Fibroblast of lung (primary cell): ENCODE data around the gene CCDC141. TPM values are rescaled to one million over a fixed set of nuclear protein-coding genes. Genes with fewer than 3 reads are reported as not detected.

Source experiments
- DNase-seq, 2 donors: peaks; one replicate each; pipeline versions ENCODE4 v3.0.0 to v3.0.0-alpha.2; 2010; ENCODE audit warnings: low read depth in 2 of 2
- H2AFZ ChIP-seq: 2 replicates; pipeline ENCODE4 v1.5.1; 2012; ENCODE audit warnings: low read length, control low read depth, inconsistent platforms
- H3K27ac ChIP-seq: 2 replicates; pipeline ENCODE4 v1.5.1; 2011; ENCODE audit warnings: low read length, control low read depth; ENCODE audit not compliant: insufficient read depth
- H3K27me3 ChIP-seq: 2 replicates; pipeline ENCODE4 v1.5.1; 2011; ENCODE audit warnings: mild to moderate bottlenecking, low read length; ENCODE audit not compliant: control insufficient read depth, insufficient read depth
- H3K36me3 ChIP-seq: 2 replicates; pipeline ENCODE4 v1.5.1; 2011; ENCODE audit warnings: low read length; ENCODE audit not compliant: control insufficient read depth, insufficient read depth
- H3K4me1 ChIP-seq: 2 replicates; pipeline ENCODE4 v1.5.1; 2011; ENCODE audit warnings: low read length; ENCODE audit not compliant: control insufficient read depth, insufficient read depth; ENCODE audit errors: extremely low read depth
- H3K4me2 ChIP-seq: 2 replicates; pipeline ENCODE4 v1.5.1; 2011; ENCODE audit warnings: low read length, control low read depth; ENCODE audit not compliant: insufficient read depth; ENCODE audit errors: extremely low read depth
- H3K4me3 ChIP-seq, 4 experiments: fragments of 200-600 bp in 1 of 4; sonication (generic) in 1 of 4; replicated peaks in 1 of 4; 2 replicates each; pipeline ENCODE4 v1.5.1; 2011 to 2016; ENCODE audit warnings: low read length in 4 of 4, low read depth in 3 of 4, mild to moderate bottlenecking in 3 of 4, control low read depth in 2 of 4, inconsistent platforms in 1 of 4, mixed read lengths in 1 of 4; ENCODE audit not compliant: insufficient read depth in 1 of 4; ENCODE audit errors: control extremely low read depth in 1 of 4
- H3K79me2 ChIP-seq: 2 replicates; pipeline ENCODE4 v1.5.1; 2012; ENCODE audit warnings: mild to moderate bottlenecking, low read length, inconsistent platforms; ENCODE audit not compliant: control insufficient read depth, insufficient read depth
- H3K9ac ChIP-seq: 2 replicates; pipeline ENCODE4 v1.5.1; 2011; ENCODE audit warnings: mild to moderate bottlenecking, low read length, control low read depth; ENCODE audit not compliant: insufficient read depth
- H3K9me3 ChIP-seq: 2 replicates; pipeline ENCODE4 v1.5.1; 2012; ENCODE audit warnings: low read depth, low read length; ENCODE audit not compliant: control insufficient read depth, insufficient read depth
- H4K20me1 ChIP-seq: 2 replicates; pipeline ENCODE4 v1.5.1; 2011; ENCODE audit warnings: low read length; ENCODE audit not compliant: control insufficient read depth, insufficient read depth; ENCODE audit errors: extremely low read depth
- CTCF ChIP-seq, 2 donors: IDR thresholded peaks in 1 of 2; conservative IDR thresholded peaks in 1 of 2; 1 replicate in 1 of 2; 2 replicates in 1 of 2; pipeline ENCODE4 v1.5.1; 2011 to 2012; ENCODE audit warnings: low read length in 2 of 2, control low read depth in 1 of 2, inconsistent platforms in 1 of 2, low read depth in 1 of 2, mild to moderate bottlenecking in 1 of 2
- EZH2 ChIP-seq: IDR thresholded peaks from 2 replicates; pipeline ENCODE4 v1.5.1; 2012; ENCODE audit warnings: low read length, control low read depth, mild to moderate bottlenecking; ENCODE audit errors: missing control alignments
- polyA plus RNA-seq, 2 donors: library from polyadenylated mRNA; depleted of rRNA in 1 of 2; stranded (reverse) in 1 of 2; unstranded in 1 of 2; fragments of >200 nt; gene quantifications; 2 replicates each; pipeline ENCODE4 v1.2.1, GENCODE V29; 2011 to 2012; ENCODE audit warnings: missing spikeins in 1 of 2
- total RNA-seq: library from RNA; depleted of rRNA; stranded (reverse); fragments of >200 nt; gene quantifications from 2 replicates; pipeline ENCODE4 v1.2.1, GENCODE V29; 2014

The CCDC141 gene
- total and polyA plus RNA-seq, 2 donors (not counting 1 experiment from before 2014, with no cell fraction given), result 0.03 to 0.17 TPM

- Histone ChIP-seq H4K20me1 (no peaks in the 10 kb centered on the region), H3K4me3 (no peak overlapping the region), H3K4me2 (no peak overlapping the region), H3K9ac (no peak overlapping the region), H3K9me3 (no peaks in the 10 kb centered on the region), H3K79me2 (no peaks in the 10 kb centered on the region), H3K27ac (no peak overlapping the region), H3K36me3 (no peaks in the 10 kb centered on the region), H2AFZ (no peak overlapping the region), H3K27me3 (no peaks in the 10 kb centered on the region), H3K4me1 (no peaks in the 10 kb centered on the region)
- DNase-seq, result no peak
- TF ChIP-seq CTCF (conservative IDR thresholded peaks at IDR 0.05 in 1 of 2, IDR thresholded peaks at IDR 0.05 in 1 of 2; ENCODE audit: low read depth in 1 of 2, low read length in 2 of 2) (no peak), EZH2 (no peak)
Measured at GRCh38 chr2:178927173-178927572, 122.8 kb downstream of the CCDC141 start.

- no peak overlapping the region for H3K4me3 ChIP-seq
- no peak for DNase-seq
- H3K79me2 ChIP-seq, result no peaks in the 10 kb centered on the region
- H3K9me3 ChIP-seq, result no peaks in the 10 kb centered on the region
- no peak overlapping the region for H3K4me2 ChIP-seq
- H3K9ac ChIP-seq, result no peak overlapping the region
- H3K27me3 ChIP-seq, result no peaks in the 10 kb centered on the region
- H4K20me1 ChIP-seq, result no peaks in the 10 kb centered on the region
- H3K27ac ChIP-seq, result no peak overlapping the region
- no peak for TF ChIP-seq CTCF (conservative IDR thresholded peaks at IDR 0.05 in 1 of 2, IDR thresholded peaks at IDR 0.05 in 1 of 2; ENCODE audit: low read depth in 1 of 2, low read length in 2 of 2)
- no peak for TF ChIP-seq EZH2
- H3K36me3 ChIP-seq, result no peaks in the 10 kb centered on the region
- H2AFZ ChIP-seq, result no peak overlapping the region
- no peaks in the 10 kb centered on the region for H3K4me1 ChIP-seq
Measured at GRCh38 chr2:178924817-178925216, 125.1 kb downstream of the CCDC141 start.

GRCh38 chr2:178923546-178923945 lies 126.4 kb downstream of the CCDC141 start:
- no peaks in the 10 kb centered on the region for H3K36me3 ChIP-seq
- no peak overlapping the region for H3K4me2 ChIP-seq
- no peaks in the 10 kb centered on the region for H3K4me1 ChIP-seq
- no peak for TF ChIP-seq CTCF (conservative IDR thresholded peaks at IDR 0.05 in 1 of 2, IDR thresholded peaks at IDR 0.05 in 1 of 2; ENCODE audit: low read depth in 1 of 2, low read length in 2 of 2)
- no peak for TF ChIP-seq EZH2
- H3K27me3 ChIP-seq, result no peaks in the 10 kb centered on the region
- H3K4me3 ChIP-seq, result no peak overlapping the region
- no peaks in the 10 kb centered on the region for H3K79me2 ChIP-seq
- DNase-seq, result no peak
- H4K20me1 ChIP-seq, result no peaks in the 10 kb centered on the region
- H3K9ac ChIP-seq, result no peak overlapping the region
- H3K27ac ChIP-seq, result no peak overlapping the region
- H3K9me3 ChIP-seq, result no peaks in the 10 kb centered on the region
- H2AFZ ChIP-seq, result no peak overlapping the region
